Natural killer cell treated with Interleukin-12 subunit alpha and Interleukin-12 subunit beta and Interleukin-15 and Interleukin-18, amount 100 ng/mL, for 72 hours (primary cell): ENCODE results near the gene OR10K1. TPM values are rescaled to one million over a fixed set of nuclear protein-coding genes. Genes with fewer than 3 reads are reported as not detected.
A peak's percentile ranks its signal among the peaks of the same experiment; 100 is the strongest.

Source experiments
- ATAC-seq, 2 donors: fragments of 150-1000 bp; cut with Tn5 transposase in 1 of 2; sonication (Bioruptor Pico), chemical (Tn5 transposase) in 1 of 2; 2 replicates each; pipeline ENCODE4 v1.10.0; 2021
- DNase-seq: peaks from one replicate; pipeline ENCODE4 v3.0.0; 2022; ENCODE audit warnings: low spot score
- H3K27ac Mint-ChIP-seq, 2 donors: 1 replicate in 1 of 2; 2 replicates in 1 of 2; pipeline ENCODE4 v1.8.0; 2022; ENCODE audit warnings: mixed read lengths in 2 of 2, mild to moderate bottlenecking in 1 of 2, moderate library complexity in 1 of 2
- H3K27me3 Mint-ChIP-seq, 2 donors: 1 replicate in 1 of 2; 2 replicates in 1 of 2; pipeline ENCODE4 v1.8.0; 2022; ENCODE audit warnings: mixed read lengths in 2 of 2
- H3K36me3 Mint-ChIP-seq: one replicate; pipeline ENCODE4 v1.8.0; 2022; ENCODE audit warnings: mixed read lengths
- H3K4me1 Mint-ChIP-seq, 2 donors: 1 replicate in 1 of 2; 2 replicates in 1 of 2; pipeline ENCODE4 v1.8.0; 2022; ENCODE audit warnings: low read depth in 2 of 2, mixed read lengths in 2 of 2, mild to moderate bottlenecking in 1 of 2
- H3K4me3 Mint-ChIP-seq: one replicate; pipeline ENCODE4 v1.8.0; 2022; ENCODE audit warnings: mixed read lengths
- H3K9me3 Mint-ChIP-seq: 2 replicates; pipeline ENCODE4 v1.8.0; 2022; ENCODE audit warnings: mixed read lengths
- total RNA-seq, 2 donors: library from RNA; stranded (reverse); gene quantifications; one replicate each; pipeline ENCODE4 v1.2.3, GENCODE V29; 2022

The OR10K1 gene
- total RNA-seq, 2 donors from 2014 or later = not detected

GRCh38 chr1:158491316-158491715 lies 29.7 kb downstream of the OR10K1 start:
- Mint-ChIP-seq H3K9me3 (no peaks in the 10 kb centered on the region), H3K36me3 (no peaks in the 10 kb centered on the region), H3K27me3 (peaks cover 22 to 55% of the 10 kb centered on the region in 2 donors), H3K27ac (no peak overlapping the region), H3K4me3 (no peak overlapping the region), H3K4me1 (no peaks in the 10 kb centered on the region)
- ATAC-seq = no peak
- DNase-seq = no peak

DNA sequence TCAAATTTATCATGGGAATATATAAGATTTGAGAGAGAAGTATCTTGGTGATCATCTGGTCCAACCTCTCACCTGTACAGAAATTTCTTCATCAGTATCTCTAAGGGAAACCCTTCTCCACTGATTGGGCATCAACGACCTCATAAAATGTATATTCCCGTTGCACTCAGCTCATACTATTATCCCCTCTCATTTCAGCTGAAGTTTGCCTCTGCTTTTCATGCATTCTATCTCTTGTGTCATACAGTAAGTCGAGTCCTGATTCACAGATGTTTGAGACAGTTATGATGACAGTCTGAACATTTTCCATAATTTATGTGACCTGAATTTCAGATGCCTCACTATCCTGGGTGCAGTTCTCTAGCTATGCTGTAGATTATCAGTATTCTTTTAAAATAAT lies 31.4 kb downstream of the OR10K1 start:
- Mint-ChIP-seq H3K36me3 (no peaks in the 10 kb centered on the region), H3K9me3 (no peaks in the 10 kb centered on the region), H3K4me3 (no peak overlapping the region), H3K27me3 (peaks cover 22 to 42% of the 10 kb centered on the region in 2 donors), H3K27ac (no peak overlapping the region), H3K4me1 (no peaks in the 10 kb centered on the region)
- DNase-seq (no peak), ATAC-seq (no peak)

- no peak overlapping the region for H3K4me3 Mint-ChIP-seq
- ATAC-seq = no peak
- H3K36me3 Mint-ChIP-seq = no peaks in the 10 kb centered on the region
- H3K27ac Mint-ChIP-seq = no peak overlapping the region
- no peak for DNase-seq
- H3K4me1 Mint-ChIP-seq = no peaks in the 10 kb centered on the region
- no peaks in the 10 kb centered on the region for H3K9me3 Mint-ChIP-seq
- H3K27me3 Mint-ChIP-seq = peaks cover 20 to 38% of the 10 kb centered on the region in 2 donors
These were observed 33.2 kb downstream of the OR10K1 start for GRCh38 chr1:158494796-158495195.

DNA sequence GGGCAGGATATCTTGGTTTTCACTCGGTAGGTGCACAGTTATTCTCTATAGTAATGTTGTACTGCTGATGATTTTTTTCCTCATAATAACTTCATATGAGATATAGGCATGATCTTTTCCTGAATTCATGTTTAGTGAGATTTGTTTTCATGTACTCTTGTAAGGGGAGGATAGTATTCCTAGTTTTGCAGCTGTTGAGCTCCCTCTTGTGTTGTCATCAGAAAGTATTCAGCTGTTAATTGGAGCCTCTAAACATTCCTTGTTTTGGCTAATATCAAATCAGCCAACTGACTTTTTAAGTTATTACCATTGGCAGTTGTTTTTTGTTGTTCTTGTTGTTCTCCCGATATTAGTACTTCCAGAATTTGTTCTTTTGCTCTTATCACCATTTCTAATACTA lies 34.7 kb downstream of the OR10K1 start:
- no peak for ATAC-seq
- Mint-ChIP-seq H3K27me3 (peaks cover 20 to 45% of the 10 kb centered on the region in 2 donors), H3K4me1 (no peaks in the 10 kb centered on the region), H3K9me3 (no peaks in the 10 kb centered on the region), H3K27ac (no peak overlapping the region), H3K4me3 (no peak overlapping the region), H3K36me3 (no peaks in the 10 kb centered on the region)
- DNase-seq = no peak

- Mint-ChIP-seq H3K4me3 (no peak overlapping the region), H3K9me3 (no peaks in the 10 kb centered on the region), H3K4me1 (no peaks in the 10 kb centered on the region), H3K36me3 (no peaks in the 10 kb centered on the region), H3K27me3 (peaks cover 35 to 52% of the 10 kb centered on the region in 2 donors), H3K27ac (no peak overlapping the region)
- peak in 1 of 2 donors; percentile 66 for ATAC-seq
- DNase-seq = no peak
These were observed 44.8 kb downstream of the OR10K1 start for GRCh38 chr1:158506369-158506987.

DNA sequence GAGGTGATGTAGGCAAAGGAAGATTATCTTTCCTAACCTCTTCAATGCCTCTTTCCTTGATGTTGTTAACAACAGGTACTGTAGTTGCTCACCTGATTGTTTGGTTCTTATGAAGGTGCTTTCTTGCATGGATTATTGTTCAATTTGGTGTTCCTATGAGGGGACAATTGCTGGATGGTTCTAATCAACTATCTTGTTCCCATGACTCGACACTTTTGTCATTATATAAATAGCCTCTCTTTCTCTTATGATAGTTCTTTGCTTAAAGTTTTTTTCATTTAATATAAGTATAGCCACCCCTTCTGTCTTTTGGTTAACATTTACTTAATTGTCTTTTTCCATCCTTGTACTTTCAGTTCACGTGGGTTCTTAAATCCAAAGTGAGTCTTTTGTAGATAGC lies 45.9 kb downstream of the OR10K1 start:
- Mint-ChIP-seq H3K27me3 (peaks cover 35 to 48% of the 10 kb centered on the region in 2 donors), H3K36me3 (no peaks in the 10 kb centered on the region), H3K27ac (no peak overlapping the region), H3K9me3 (no peaks in the 10 kb centered on the region), H3K4me3 (no peak overlapping the region), H3K4me1 (no peaks in the 10 kb centered on the region)
- no peak for ATAC-seq
- DNase-seq = no peak

DNA sequence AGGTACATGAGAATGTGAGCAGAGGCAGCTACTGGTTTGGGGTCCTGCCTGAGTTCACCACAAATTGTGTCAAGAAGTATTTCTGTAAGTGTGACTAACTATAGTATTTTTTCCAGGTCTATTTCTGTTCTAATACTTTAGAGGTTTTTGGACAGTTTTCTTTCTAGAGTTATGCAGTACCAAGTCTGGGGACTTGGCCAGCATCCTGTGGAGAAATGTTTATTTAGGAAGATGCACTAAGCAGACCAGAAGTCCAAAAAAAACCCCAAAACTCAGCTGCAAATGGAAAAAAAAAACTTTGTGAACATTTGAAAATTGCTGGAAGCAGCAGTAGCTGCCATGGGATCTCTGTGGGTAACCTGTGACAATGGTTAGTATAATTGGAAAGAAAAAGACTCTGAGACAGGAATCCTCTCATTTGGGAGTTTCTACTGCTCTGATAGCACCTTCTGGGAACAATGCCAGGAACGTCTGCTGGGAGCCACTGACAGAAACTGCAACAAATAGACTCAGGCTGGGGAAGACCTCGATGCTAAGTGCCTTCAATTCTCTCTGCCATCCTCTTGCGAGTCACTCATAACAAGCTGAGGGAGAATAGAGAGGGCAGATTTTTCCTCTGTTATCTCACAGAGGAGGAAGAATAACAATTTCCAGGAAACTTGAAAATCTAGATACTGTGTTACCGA lies 48.0 kb downstream of the OR10K1 start:
- DNase-seq = no peak
- Mint-ChIP-seq H3K4me3 (no peak overlapping the region), H3K9me3 (no peaks in the 10 kb centered on the region), H3K36me3 (no peaks in the 10 kb centered on the region), H3K4me1 (no peaks in the 10 kb centered on the region), H3K27me3 (peaks cover 33 to 37% of the 10 kb centered on the region in 2 donors), H3K27ac (no peak overlapping the region)
- ATAC-seq = no peak

DNA sequence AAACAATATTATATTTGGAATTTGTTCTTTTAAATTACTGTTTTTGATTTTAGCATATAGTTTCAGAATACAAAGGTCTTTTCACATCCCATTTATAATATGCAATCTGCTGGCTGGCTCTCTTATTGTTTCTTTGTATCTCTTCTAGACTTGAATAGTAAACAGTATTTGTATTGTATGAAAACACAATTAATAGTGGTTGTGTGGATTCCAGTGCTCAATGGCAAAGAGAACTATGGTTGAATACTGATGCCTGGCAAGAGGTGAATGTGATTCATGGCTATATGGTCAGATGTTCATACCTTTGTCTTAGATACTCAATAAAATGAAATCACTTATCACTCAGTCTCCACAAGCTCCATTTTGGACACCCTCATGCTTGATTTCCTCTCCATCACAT lies 55.3 kb downstream of the OR10K1 start:
- H3K27me3 Mint-ChIP-seq = peaks cover 35 to 38% of the 10 kb centered on the region in 2 donors
- no peaks in the 10 kb centered on the region for H3K36me3 Mint-ChIP-seq
- no peaks in the 10 kb centered on the region for H3K4me1 Mint-ChIP-seq
- H3K9me3 Mint-ChIP-seq = no peaks in the 10 kb centered on the region
- no peak overlapping the region for H3K27ac Mint-ChIP-seq
- DNase-seq (no peak), ATAC-seq (no peak)
- H3K4me3 Mint-ChIP-seq = no peak overlapping the region

Other genes starting within 250 kb of the OR10K1 start
- gene CD1A, start 207.4 kb upstream of the OR10K1 start, total RNA-seq = not detected
- not detected for gene CD1C, start 171.9 kb upstream of the OR10K1 start, total RNA-seq
- not detected for gene CD1B, start 130.3 kb upstream of the OR10K1 start, total RNA-seq
- not detected for gene CD1E, start 107.9 kb upstream of the OR10K1 start, total RNA-seq
- not detected for gene OR10T2, start 62.4 kb upstream of the OR10K1 start, total RNA-seq
- gene OR10K2, start 35.6 kb upstream of the OR10K1 start, total RNA-seq = not detected
- gene OR10R2, start 10.4 kb downstream of the OR10K1 start, total RNA-seq = not detected
- gene OR6Y1, start 92.6 kb downstream of the OR10K1 start, total RNA-seq = not detected
- not detected for gene OR6P1, start 108.7 kb downstream of the OR10K1 start, total RNA-seq
- gene OR10X1, start 118.1 kb downstream of the OR10K1 start, total RNA-seq = not detected
- gene OR10Z1, start 143.4 kb downstream of the OR10K1 start, total RNA-seq = not detected
- under 1 TPM; 0.08 to 0.43 TPM for gene SPTA1, start 224.9 kb downstream of the OR10K1 start, total RNA-seq
- gene OR6K2, start 238.8 kb downstream of the OR10K1 start, total RNA-seq = not detected